Endothelial cell of umbilical vein (primary cell): ENCODE data around the gene SLC27A2. TPM values are rescaled to one million over a fixed set of nuclear protein-coding genes. Genes with fewer than 3 reads are reported as not detected.
A peak's percentile ranks its signal among the peaks of the same experiment; 100 is the strongest.

Experiments
- BruUV-seq: library from RNA; stranded (reverse); fragments of 400-500 nt; replicated peaks from 2 replicates; lab custom pipeline; 2021; lab: Mats Ljungman, UMichigan
- CTCF ChIA-PET: fragments of 300-600, 350-600 bp; sonication (Branson Sonifier 250); formaldehyde crosslinking; loops from one replicate; lab custom pipeline; 2021; ENCODE audit warnings: antibody characterized with exemption, inconsistent platforms; lab: Charles Lee
- POLR2A ChIA-PET: fragments of 300-600, 350-600 bp; sonication (Branson Sonifier 250); formaldehyde crosslinking; loops from one replicate; lab custom pipeline; 2021; ENCODE audit warnings: antibody characterized with exemption, inconsistent platforms; lab: Charles Lee
- DNase-seq: peaks from one replicate; pipeline ENCODE4 v3.0.0-alpha.2; 2011; ENCODE audit warnings: low read depth, low spot score
- FAIRE-seq: peaks from 2 replicates; lab custom pipeline; 2011; peaks lifted over from hg19 to GRCh38; lab: Jason Lieb, UNC
- H2AFZ ChIP-seq: 2 replicates; pipeline ENCODE4 v1.6.0; 2012; ENCODE audit warnings: low read depth, low read length, control low read depth, inconsistent platforms
- H3K27ac ChIP-seq: 2 replicates; pipeline ENCODE4 v1.5.1; 2011; ENCODE audit warnings: low read depth, mild to moderate bottlenecking, control low read depth, low read length, moderate library complexity; ENCODE audit not compliant: insufficient read depth
- H3K27me3 ChIP-seq, 2 experiments: 2 replicates each; pipeline versions ENCODE4 v1.6.0 to v1.6.1; 2011; ENCODE audit warnings: low read length in 2 of 2, mixed read lengths in 1 of 2; ENCODE audit not compliant: control insufficient read depth in 2 of 2, insufficient read depth in 2 of 2
- H3K36me3 ChIP-seq, 2 experiments: 2 replicates in 1 of 2; 3 replicates in 1 of 2; pipeline ENCODE4 v1.5.1; 2011; ENCODE audit warnings: low read length in 2 of 2, mild to moderate bottlenecking in 1 of 2, moderate library complexity in 1 of 2; ENCODE audit not compliant: control insufficient read depth in 2 of 2, insufficient read depth in 2 of 2; ENCODE audit errors: extremely low read depth in 1 of 2
- H3K4me1 ChIP-seq: 3 replicates; pipeline ENCODE4 v1.5.1; 2011; ENCODE audit warnings: mild to moderate bottlenecking, low read length; ENCODE audit not compliant: control insufficient read depth, insufficient read depth; ENCODE audit errors: extremely low read depth
- H3K4me2 ChIP-seq: 2 replicates; pipeline ENCODE4 v1.6.1; 2011; ENCODE audit warnings: low read length, control low read depth, mixed read lengths; ENCODE audit not compliant: insufficient read depth
- H3K4me3 ChIP-seq, 3 experiments: fragments of 200-600 bp in 1 of 3; sonication (generic), shearing (Covaris generic) in 1 of 3; replicated peaks in 1 of 3; 2 replicates each; pipeline ENCODE4 v1.5.1; 2011 to 2016; ENCODE audit warnings: control low read depth in 3 of 3, low read length in 3 of 3, mild to moderate bottlenecking in 2 of 3, inconsistent platforms in 1 of 3, low read depth in 1 of 3, moderate library complexity in 1 of 3; ENCODE audit not compliant: insufficient read depth in 1 of 3
- H3K79me2 ChIP-seq: 2 replicates; pipeline ENCODE4 v1.6.0; 2012; ENCODE audit warnings: low read length, inconsistent platforms; ENCODE audit not compliant: control insufficient read depth, insufficient read depth
- H3K9ac ChIP-seq: replicated peaks from 2 replicates; pipeline ENCODE3; 2011; ENCODE audit warnings: low read length, control low read depth; ENCODE audit not compliant: insufficient read depth; ENCODE audit errors: extremely low read depth
- H3K9me1 ChIP-seq: replicated peaks from 3 replicates; pipeline ENCODE4 v1.6.0; 2011; ENCODE audit warnings: mild to moderate bottlenecking, low read length; ENCODE audit not compliant: control insufficient read depth, insufficient read depth; ENCODE audit errors: extremely low read depth
- H3K9me3 ChIP-seq: replicated peaks from 2 replicates; pipeline ENCODE4 v1.5.1; 2012; ENCODE audit warnings: low read length, inconsistent platforms; ENCODE audit not compliant: control insufficient read depth, insufficient read depth
- H4K20me1 ChIP-seq: replicated peaks from 2 replicates; pipeline ENCODE3; 2011; ENCODE audit warnings: mild to moderate bottlenecking, low read length; ENCODE audit not compliant: control insufficient read depth, insufficient read depth; ENCODE audit errors: extremely low read depth
- EZH2 ChIP-seq: IDR thresholded peaks from 2 replicates; pipeline ENCODE4 v1.6.1; 2012; ENCODE audit warnings: borderline replicate concordance, low read depth, mild to moderate bottlenecking, moderate library complexity, low read length, inconsistent platforms; ENCODE audit not compliant: severe bottlenecking
- FOS ChIP-seq: IDR thresholded peaks from 2 replicates; pipeline ENCODE4 v1.6.1; 2011; ENCODE audit warnings: mild to moderate bottlenecking, low read length, moderate library complexity, borderline replicate concordance; ENCODE audit not compliant: insufficient read depth
- GATA2 ChIP-seq: IDR thresholded peaks from 2 replicates; pipeline ENCODE4 v1.7.0; 2011; ENCODE audit warnings: low read depth, mild to moderate bottlenecking, moderate library complexity, mixed read lengths, low read length; ENCODE audit not compliant: insufficient read length, insufficient read depth
- JUN ChIP-seq: IDR thresholded peaks from 2 replicates; pipeline ENCODE4 v1.6.1; 2011; ENCODE audit warnings: borderline replicate concordance, low read depth; ENCODE audit not compliant: insufficient read length, insufficient read depth
- MYC ChIP-seq: IDR thresholded peaks from one replicate; pipeline ENCODE4 v1.6.1; 2011; ENCODE audit warnings: mild to moderate bottlenecking, low read depth, low read length
- POLR2A ChIP-seq: IDR thresholded peaks from 2 replicates; pipeline ENCODE4 v1.6.1; 2012; ENCODE audit warnings: low read depth, mild to moderate bottlenecking, control low read depth, low read length
- POLR2AphosphoS5 ChIP-seq: IDR thresholded peaks from 2 replicates; pipeline ENCODE4 v1.6.1; 2012; ENCODE audit warnings: low read depth, mild to moderate bottlenecking, control low read depth, low read length, moderate library complexity; ENCODE audit not compliant: insufficient read depth
- dilution Hi-C: fragments of 300-500 bp; cut with MboI; formaldehyde crosslinking; loops from one replicate; pipeline ENCODE4 v1.15.0; 2019; ENCODE audit warnings: low sequenced_read_pairs; ENCODE audit not compliant: extremely low pct_ligation_motif_present
- intact Hi-C: fragments of 100-400 bp; cut with micrococcal nuclease; formaldehyde crosslinking; loops from one replicate; pipeline ENCODE4 v1.10.0; 2022
- polyA plus RNA-seq, 4 experiments: library from polyadenylated mRNA; depleted of rRNA in 3 of 4; stranded (reverse) in 3 of 4; unstranded in 1 of 4; fragments of >200 nt; gene quantifications; 2 replicates each; pipeline versions ENCODE4 v1.2.1 to v1.2.3, GENCODE V29; 2011 to 2012; ENCODE audit warnings: missing spikeins in 1 of 4
- total RNA-seq: library from RNA; stranded (reverse); gene quantifications from 2 replicates; pipeline ENCODE4 v1.2.3, GENCODE V29; 2021
- TF ChIP-seq, protein P1 (sequence below): IDR thresholded peaks from 2 replicates; pipeline ENCODE4 v1.6.1; 2011; ENCODE audit not compliant: insufficient read depth, insufficient read length
- TF ChIP-seq, protein P2 (sequence below), 2 donors: IDR thresholded peaks; 1 replicate in 1 of 2; 2 replicates in 1 of 2; pipeline ENCODE4 v1.5.1; 2011; ENCODE audit warnings: low read length in 2 of 2, mild to moderate bottlenecking in 2 of 2, moderate library complexity in 2 of 2, control low read depth in 1 of 2, inconsistent platforms in 1 of 2, low read depth in 1 of 2; ENCODE audit not compliant: insufficient read depth in 1 of 2; ENCODE audit errors: extremely low read depth in 1 of 2

The SLC27A2 gene
- total and polyA plus RNA-seq, 2 donors (not counting 3 experiments of a cell fraction or from before 2014, with no cell fraction given) = not detected

DNA sequence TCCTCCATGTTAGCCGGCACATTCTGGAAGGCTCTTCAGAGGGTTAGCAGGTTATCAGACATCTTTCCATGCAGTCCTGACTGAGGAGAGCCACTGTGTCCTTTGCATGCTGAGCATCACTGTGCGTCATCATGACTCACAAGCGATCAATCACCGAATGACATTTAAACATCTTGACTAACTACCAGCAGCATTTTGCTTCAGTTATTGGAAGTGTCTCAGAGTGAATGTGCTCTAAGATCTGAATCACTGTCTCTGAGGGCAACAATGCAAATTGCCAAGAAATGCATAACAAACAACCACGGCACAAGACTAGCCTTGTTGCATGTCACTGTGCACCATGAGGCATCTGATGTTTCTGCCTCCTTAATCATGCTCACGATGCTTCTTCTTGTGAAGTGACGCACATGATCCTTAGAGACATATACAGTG, 44.6 kb upstream of the SLC27A2 start:
- intact Hi-C loops (no loop called here), dilution Hi-C loops (no loop called here)

More for the DNA sequence above, 44.6 kb upstream of the SLC27A2 start:
- peaks cover 7% of the 10 kb centered on the region for H3K4me1 ChIP-seq
- no peak overlapping the region for H3K4me3 ChIP-seq
- DNase-seq (peak; percentile 13), FAIRE-seq (peak; percentile 28)
- H2AFZ ChIP-seq = no peak overlapping the region
- H4K20me1 ChIP-seq = no peaks in the 10 kb centered on the region
- no TSS peak for BruUV-seq
- H3K9me3 ChIP-seq = no peaks in the 10 kb centered on the region
- H3K79me2 ChIP-seq = no peaks in the 10 kb centered on the region
- TF ChIP-seq GATA2 (peak; percentile 38), FOS (peak; percentile 67), EZH2 (no peak), POLR2AphosphoS5 (peak; percentile 42), POLR2A (no peak), JUN (peak; percentile 63), MYC (no peak)
- TF ChIP-seq, protein P1, sequence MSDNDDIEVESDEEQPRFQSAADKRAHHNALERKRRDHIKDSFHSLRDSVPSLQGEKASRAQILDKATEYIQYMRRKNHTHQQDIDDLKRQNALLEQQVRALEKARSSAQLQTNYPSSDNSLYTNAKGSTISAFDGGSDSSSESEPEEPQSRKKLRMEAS = no peak
- TF ChIP-seq, protein P2, sequence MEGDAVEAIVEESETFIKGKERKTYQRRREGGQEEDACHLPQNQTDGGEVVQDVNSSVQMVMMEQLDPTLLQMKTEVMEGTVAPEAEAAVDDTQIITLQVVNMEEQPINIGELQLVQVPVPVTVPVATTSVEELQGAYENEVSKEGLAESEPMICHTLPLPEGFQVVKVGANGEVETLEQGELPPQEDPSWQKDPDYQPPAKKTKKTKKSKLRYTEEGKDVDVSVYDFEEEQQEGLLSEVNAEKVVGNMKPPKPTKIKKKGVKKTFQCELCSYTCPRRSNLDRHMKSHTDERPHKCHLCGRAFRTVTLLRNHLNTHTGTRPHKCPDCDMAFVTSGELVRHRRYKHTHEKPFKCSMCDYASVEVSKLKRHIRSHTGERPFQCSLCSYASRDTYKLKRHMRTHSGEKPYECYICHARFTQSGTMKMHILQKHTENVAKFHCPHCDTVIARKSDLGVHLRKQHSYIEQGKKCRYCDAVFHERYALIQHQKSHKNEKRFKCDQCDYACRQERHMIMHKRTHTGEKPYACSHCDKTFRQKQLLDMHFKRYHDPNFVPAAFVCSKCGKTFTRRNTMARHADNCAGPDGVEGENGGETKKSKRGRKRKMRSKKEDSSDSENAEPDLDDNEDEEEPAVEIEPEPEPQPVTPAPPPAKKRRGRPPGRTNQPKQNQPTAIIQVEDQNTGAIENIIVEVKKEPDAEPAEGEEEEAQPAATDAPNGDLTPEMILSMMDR (IDR thresholded peaks at IDR 0.05; ENCODE audit: extremely low read depth in 1 of 2, insufficient read depth in 1 of 2, low read depth in 1 of 2, low read length in 2 of 2) = no peak
- no peak overlapping the region for H3K27ac ChIP-seq
- H3K9ac ChIP-seq = no peak overlapping the region
- no peak overlapping the region for H3K4me2 ChIP-seq
- H3K27me3 ChIP-seq = peaks cover 0 to 1% of the 10 kb centered on the region in 2 experiments
- H3K36me3 ChIP-seq = no peaks in the 10 kb centered on the region
- ChIA-PET POLR2A (no interaction called here), CTCF (interaction anchor here (0.9 to 4.0 kb wide), 3 partner anchors 8 to 135 kb away, joined by 3 to 37 read pairs (median 4); no protein-coding TSS in a partner anchor)
- no peaks in the 10 kb centered on the region for H3K9me1 ChIP-seq
